Activated CD4-positive, alpha-beta memory T cell treated with anti-CD3 and anti-CD28 coated beads, Interleukin-2, amount 10 ng/mL, durations not matched to agents 7 days and 5 days (primary cell): ENCODE measurements around the gene MRGPRG. TPM values are rescaled to one million over a fixed set of nuclear protein-coding genes. Genes with fewer than 3 reads are reported as not detected.
"Not testable (repeated sequence)": the region's sequence is repeated elsewhere in the genome, so short reads cannot be mapped to it uniquely, and the experiment has no call there.

Source experiments
- CTCF ChIA-PET: fragments of 350-600 bp; sonication (Branson Sonifier 250); formaldehyde crosslinking; loops from one replicate; lab custom pipeline; 2021; ENCODE audit warnings: antibody characterized with exemption, inconsistent platforms; lab: Charles Lee
- POLR2A ChIA-PET: fragments of 350-600 bp; sonication (Branson Sonifier 250); formaldehyde crosslinking; loops from one replicate; lab custom pipeline; 2021; ENCODE audit warnings: antibody characterized with exemption; lab: Charles Lee
- DNase-seq: peaks from one replicate; pipeline ENCODE4 v3.0.0-alpha.2; 2020
- H3K27ac Mint-ChIP-seq: one replicate; pipeline ENCODE4 v1.8.0; 2021; ENCODE audit warnings: mild to moderate bottlenecking, mixed read lengths
- H3K27me3 Mint-ChIP-seq: one replicate; pipeline ENCODE4 v1.8.0; 2021; ENCODE audit warnings: mixed read lengths
- H3K36me3 Mint-ChIP-seq: one replicate; pipeline ENCODE4 v1.8.0; 2021; ENCODE audit warnings: low read depth, mixed read lengths
- H3K4me1 Mint-ChIP-seq: one replicate; pipeline ENCODE4 v1.8.0; 2021; ENCODE audit warnings: mixed read lengths
- H3K4me3 Mint-ChIP-seq: one replicate; pipeline ENCODE4 v1.8.0; 2021; ENCODE audit warnings: mild to moderate bottlenecking, mixed read lengths
- H3K9me3 Mint-ChIP-seq: one replicate; pipeline ENCODE4 v1.8.0; 2021; ENCODE audit warnings: mixed read lengths
- total RNA-seq, 2 experiments: library from RNA; stranded (reverse); gene quantifications; one replicate each; pipeline ENCODE4 v1.2.3, GENCODE V29; 2021

Gene MRGPRG, protein sequence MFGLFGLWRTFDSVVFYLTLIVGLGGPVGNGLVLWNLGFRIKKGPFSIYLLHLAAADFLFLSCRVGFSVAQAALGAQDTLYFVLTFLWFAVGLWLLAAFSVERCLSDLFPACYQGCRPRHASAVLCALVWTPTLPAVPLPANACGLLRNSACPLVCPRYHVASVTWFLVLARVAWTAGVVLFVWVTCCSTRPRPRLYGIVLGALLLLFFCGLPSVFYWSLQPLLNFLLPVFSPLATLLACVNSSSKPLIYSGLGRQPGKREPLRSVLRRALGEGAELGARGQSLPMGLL
- not detected for total RNA-seq

DNA sequence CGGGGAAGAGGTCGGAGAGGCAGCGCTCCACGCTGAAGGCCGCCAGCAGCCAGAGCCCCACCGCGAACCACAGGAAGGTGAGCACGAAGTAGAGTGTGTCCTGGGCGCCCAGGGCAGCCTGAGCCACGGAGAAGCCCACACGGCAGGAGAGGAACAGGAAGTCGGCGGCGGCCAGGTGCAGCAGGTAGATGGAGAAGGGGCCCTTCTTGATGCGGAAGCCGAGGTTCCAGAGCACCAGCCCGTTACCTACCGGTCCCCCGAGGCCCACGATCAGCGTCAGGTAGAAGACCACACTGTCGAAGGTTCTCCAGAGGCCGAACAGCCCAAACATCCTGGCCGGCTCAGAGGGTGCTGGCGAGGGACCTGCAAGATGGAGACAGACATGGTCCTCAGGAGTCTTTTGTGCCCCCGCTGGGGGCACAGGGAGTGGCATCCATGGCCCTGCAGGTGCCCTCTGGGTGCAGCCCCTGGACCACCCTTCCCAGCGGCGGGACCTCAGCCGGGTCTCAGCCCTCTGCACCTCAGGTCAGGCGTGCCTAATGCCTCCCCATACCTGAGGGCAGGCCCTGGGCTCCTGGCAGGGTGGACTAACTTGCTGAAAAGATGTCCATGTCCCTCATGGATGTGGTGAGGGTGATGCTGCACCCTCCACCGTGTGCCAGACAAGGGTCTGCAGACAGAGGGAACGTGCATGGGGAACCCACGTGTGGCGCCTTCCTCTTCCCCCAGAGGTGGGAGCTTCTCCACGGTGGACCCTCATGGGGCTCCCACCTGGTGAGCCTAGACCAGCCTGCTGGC, at the start of gene MRGPRG:
TSS of gene MRGPRG (minus strand) at position 331 of the 798 bp plus-strand sequence. CDS start at position 331, 0 bp downstream.
- Mint-ChIP-seq H3K4me3 (no peak within 1 kb of the TSS), H3K4me1 (peaks cover 7% of the 10 kb centered on the region), H3K27me3 (peaks cover 4% of the 10 kb centered on the region), H3K27ac (no peak within 1 kb of the TSS), H3K36me3 (no peaks in the 10 kb centered on the region), H3K9me3 (no peaks in the 10 kb centered on the region)
- ChIA-PET POLR2A (no interaction called here), CTCF (no interaction called here)
- no peak for DNase-seq

DNA sequence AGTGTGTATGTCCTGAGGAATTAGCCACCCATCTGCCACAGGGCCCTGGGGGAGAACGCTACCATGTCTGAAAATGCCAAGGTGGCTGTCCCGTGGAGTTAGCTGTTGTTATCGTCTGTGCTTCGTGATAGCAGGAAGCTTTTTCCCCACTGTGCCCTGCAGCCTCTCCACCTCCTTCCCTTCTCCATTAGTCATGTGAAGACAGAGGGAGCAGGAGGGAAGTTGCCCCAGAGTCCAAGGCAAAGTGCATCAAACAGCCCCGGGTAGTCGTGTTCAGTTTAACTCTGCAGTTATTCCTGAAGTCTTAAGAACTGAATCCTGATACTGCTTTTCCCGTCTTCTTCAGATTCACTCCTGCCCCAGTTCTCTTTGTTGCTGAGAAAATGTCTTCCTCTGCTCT, 43.9 kb upstream of the MRGPRG start:
- H3K27me3 Mint-ChIP-seq, H3K4me1 Mint-ChIP-seq, H3K9me3 Mint-ChIP-seq, H3K36me3 Mint-ChIP-seq, H3K4me3 Mint-ChIP-seq, DNase-seq, H3K27ac Mint-ChIP-seq, CTCF ChIA-PET, POLR2A ChIA-PET: not testable (repeated sequence)

DNA sequence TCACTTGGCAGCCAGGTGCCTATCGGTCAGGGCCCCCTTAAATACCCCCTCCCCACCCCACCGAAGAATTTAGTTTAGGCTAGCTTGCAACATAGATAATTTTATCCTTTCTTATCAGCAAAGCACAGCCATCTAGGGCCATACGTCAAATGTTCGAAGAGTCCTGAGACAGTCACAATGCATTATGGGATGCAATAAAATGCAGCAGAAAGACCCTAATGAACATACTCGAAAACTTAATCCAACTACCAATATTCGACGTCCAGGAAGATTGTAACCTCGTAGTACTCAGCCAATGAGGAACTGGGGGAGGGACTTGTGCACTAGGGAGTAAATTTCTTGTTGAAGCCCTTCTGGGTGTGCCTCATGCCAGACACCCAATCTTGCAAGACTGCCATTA, 43.2 kb upstream of the MRGPRG start:
- H3K36me3 Mint-ChIP-seq, H3K9me3 Mint-ChIP-seq, DNase-seq, H3K27ac Mint-ChIP-seq, CTCF ChIA-PET, H3K27me3 Mint-ChIP-seq, POLR2A ChIA-PET, H3K4me1 Mint-ChIP-seq, H3K4me3 Mint-ChIP-seq: not testable (repeated sequence)

DNA sequence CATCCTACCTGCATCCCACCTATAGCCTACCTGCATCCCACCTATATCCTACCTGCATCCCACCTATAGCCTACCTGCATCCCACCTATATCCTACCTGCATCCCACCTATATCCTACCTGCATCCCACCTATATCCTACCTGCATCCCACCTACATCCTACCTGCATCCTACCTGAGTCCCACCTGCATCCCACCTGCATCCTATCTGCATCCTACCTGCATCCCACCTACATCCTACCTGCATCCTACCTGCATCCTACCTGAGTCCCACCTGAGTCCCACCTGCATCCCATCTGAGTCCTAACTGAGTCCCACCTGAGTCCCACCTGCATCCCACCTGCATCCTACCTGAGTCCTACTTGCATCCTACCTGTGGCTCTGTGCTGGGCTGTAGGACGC, 38.9 kb upstream of the MRGPRG start:
- POLR2A ChIA-PET, DNase-seq, H3K27ac Mint-ChIP-seq, H3K27me3 Mint-ChIP-seq, H3K36me3 Mint-ChIP-seq, H3K9me3 Mint-ChIP-seq, CTCF ChIA-PET, H3K4me1 Mint-ChIP-seq, H3K4me3 Mint-ChIP-seq: not testable (repeated sequence)

DNA sequence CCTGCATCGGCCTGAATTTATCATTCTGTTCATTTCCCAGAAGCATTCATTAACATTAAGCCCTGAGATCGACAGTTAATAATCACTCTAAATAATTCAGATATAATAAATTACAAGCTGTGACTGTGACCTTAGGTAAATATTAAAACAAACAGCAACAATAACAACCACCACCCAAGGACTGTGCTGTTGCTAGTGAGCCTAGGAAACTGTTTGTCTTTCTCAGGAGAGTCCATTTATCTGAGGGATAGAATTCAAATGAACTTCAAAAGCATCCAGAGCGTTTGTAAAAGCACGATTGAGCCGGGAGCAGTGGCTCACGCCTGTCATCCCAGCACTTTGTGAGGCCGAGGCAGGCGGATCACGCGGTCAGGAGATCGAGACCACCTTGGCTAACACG, 36.6 kb upstream of the MRGPRG start:
- H3K27me3 Mint-ChIP-seq, H3K27ac Mint-ChIP-seq, H3K36me3 Mint-ChIP-seq, CTCF ChIA-PET, H3K4me3 Mint-ChIP-seq, H3K4me1 Mint-ChIP-seq, H3K9me3 Mint-ChIP-seq, DNase-seq, POLR2A ChIA-PET: not testable (repeated sequence)

DNA sequence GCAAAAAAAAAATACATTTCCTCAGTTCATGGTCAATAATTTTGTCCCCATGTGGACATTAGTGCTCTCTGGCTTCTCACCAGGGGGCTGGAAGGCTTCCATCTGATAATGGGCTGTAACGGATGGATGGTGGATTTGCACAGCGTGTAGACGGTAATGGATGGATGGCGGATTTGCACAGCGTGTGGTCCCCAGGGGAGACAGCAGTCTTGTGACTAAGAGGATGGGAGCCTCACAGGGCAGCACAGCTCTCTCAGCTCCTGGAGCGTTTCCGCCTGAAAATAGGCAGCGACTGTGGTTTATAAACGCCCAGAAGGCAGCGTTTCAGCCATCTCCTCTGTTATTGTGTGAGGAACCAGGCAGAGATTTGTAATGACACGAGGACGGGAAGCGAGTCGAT, 36.2 kb upstream of the MRGPRG start:
- CTCF ChIA-PET, H3K36me3 Mint-ChIP-seq, DNase-seq, H3K4me1 Mint-ChIP-seq, POLR2A ChIA-PET, H3K27me3 Mint-ChIP-seq, H3K4me3 Mint-ChIP-seq, H3K27ac Mint-ChIP-seq, H3K9me3 Mint-ChIP-seq: not testable (repeated sequence)

DNA sequence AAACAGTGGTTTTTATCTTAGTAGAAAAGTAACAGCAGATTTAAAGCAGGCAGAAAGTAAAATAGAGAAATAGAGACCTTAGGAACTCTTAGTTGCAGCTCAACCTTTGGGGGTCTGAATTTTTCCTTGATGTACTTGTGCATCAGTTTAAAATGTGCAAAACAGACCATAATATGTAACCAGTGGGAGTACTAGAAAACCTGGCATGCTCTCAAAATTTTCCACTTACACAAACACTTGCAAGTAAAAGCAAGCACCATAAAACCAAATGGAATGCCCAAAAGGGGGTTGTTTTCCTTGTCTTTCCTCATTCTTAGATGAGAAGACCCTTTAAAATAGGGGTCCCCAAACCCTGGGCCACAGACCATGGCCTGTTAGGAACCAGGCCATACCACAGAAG, 26.5 kb upstream of the MRGPRG start:
- Mint-ChIP-seq H3K27ac (no peak overlapping the region), H3K36me3 (no peaks in the 10 kb centered on the region), H3K9me3 (no peaks in the 10 kb centered on the region), H3K4me1 (no peaks in the 10 kb centered on the region), H3K27me3 (peaks cover 18% of the 10 kb centered on the region), H3K4me3 (no peak overlapping the region)
- no peak for DNase-seq
- ChIA-PET POLR2A (no interaction called here), CTCF (interaction anchor here (1.3 kb wide), 1 partner anchor 153 kb away, joined by 3 read pairs; no protein-coding TSS in a partner anchor)

DNA sequence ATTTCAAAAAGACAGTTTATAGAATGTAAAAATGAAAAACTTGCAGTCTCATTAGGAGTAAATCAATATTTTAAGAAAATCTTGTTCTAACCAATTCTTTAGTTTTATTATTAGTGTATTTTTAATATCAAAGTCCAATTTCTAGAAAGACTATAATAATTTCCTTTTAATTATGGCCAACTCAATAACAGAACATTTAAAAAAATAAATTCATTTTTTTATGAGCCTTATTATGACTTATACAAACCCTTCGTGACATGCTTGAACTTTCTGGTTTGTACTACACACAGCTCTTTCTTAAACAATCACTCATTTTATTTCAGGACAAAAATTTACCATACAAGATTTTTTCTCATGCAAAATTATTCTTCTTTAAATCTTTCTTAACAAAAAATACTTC, 25.3 kb upstream of the MRGPRG start:
- POLR2A ChIA-PET, result no interaction called here
- CTCF ChIA-PET, result no interaction called here
- Mint-ChIP-seq H3K9me3 (no peaks in the 10 kb centered on the region), H3K27ac (no peak overlapping the region), H3K4me1 (no peaks in the 10 kb centered on the region), H3K27me3 (peaks cover 23% of the 10 kb centered on the region), H3K4me3 (no peak overlapping the region), H3K36me3 (no peaks in the 10 kb centered on the region)
- no peak for DNase-seq

DNA sequence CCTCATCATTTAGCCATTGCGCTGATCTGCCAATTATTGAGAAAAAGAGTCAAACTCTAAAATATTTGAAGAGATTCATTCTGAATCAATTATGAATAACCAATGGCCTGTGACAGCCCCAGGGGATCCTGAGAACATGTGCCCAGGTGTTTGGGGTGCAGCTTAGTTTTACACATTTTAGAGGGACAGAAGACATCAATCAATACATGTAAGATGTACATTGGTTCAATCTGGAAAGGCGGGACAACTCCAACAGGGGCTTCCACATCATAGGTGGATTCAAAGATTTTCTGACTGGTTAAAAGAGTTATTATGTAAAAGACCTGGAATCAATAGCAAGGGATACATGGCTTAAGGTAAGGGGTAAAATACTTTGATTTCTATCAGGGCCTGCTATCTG, 18.5 kb upstream of the MRGPRG start:
- H3K27me3 Mint-ChIP-seq, result peaks cover 9% of the 10 kb centered on the region
- no peak overlapping the region for H3K4me3 Mint-ChIP-seq
- H3K4me1 Mint-ChIP-seq, result no peaks in the 10 kb centered on the region
- no peak overlapping the region for H3K27ac Mint-ChIP-seq
- POLR2A ChIA-PET, result no interaction called here
- H3K36me3 Mint-ChIP-seq, result no peaks in the 10 kb centered on the region
- H3K9me3 Mint-ChIP-seq, result no peaks in the 10 kb centered on the region
- CTCF ChIA-PET, result no interaction called here
- no peak for DNase-seq

DNA sequence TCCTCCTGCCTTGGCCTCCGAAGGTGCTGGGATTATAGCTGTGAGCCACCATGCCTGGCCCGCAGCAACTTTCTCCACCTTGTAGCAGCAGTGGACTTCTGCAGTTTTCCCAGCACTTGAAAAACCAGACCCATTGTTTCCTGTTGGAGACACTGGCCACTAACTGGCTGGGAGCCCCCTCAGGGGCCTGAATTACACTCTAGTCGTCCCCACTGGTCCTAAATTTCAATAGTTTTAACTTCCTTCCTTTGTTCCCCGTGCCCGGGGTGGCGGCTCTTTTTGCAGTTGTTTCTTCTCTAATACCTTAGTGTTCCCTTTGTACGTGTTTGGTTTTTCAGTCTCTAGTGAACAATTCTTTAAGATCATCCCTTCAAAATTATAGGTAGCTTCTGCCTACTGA, 16.2 kb upstream of the MRGPRG start:
- Mint-ChIP-seq H3K4me1 (no peaks in the 10 kb centered on the region), H3K36me3 (no peaks in the 10 kb centered on the region), H3K9me3 (no peaks in the 10 kb centered on the region), H3K4me3 (no peak overlapping the region), H3K27ac (no peak overlapping the region), H3K27me3 (peaks cover 5% of the 10 kb centered on the region)
- ChIA-PET POLR2A (no interaction called here), CTCF (no interaction called here)
- no peak for DNase-seq

DNA sequence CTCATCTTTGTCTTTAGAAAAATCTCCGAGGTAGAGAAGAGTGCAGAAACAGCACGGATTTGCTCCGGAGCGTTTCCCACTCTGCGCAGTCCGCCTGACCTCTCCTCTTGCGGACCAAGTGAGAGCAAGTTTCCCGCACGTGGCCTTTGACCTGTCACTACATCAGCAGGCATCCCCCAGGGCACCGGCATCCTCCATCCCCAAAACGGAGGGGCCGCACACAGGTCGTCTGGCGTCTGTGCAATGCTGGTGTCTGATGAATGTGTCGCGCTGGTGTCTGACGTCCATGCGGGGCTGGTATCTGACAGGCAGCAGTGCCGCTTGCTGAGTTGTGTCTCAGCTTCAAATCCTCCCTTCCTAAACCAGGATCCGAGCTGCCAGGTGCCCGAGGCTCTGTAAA, 14.3 kb upstream of the MRGPRG start:
- Mint-ChIP-seq H3K4me1 (no peaks in the 10 kb centered on the region), H3K27me3 (peaks cover 3% of the 10 kb centered on the region), H3K27ac (no peak overlapping the region), H3K36me3 (no peaks in the 10 kb centered on the region), H3K4me3 (no peak overlapping the region), H3K9me3 (no peaks in the 10 kb centered on the region)
- ChIA-PET CTCF (no interaction called here), POLR2A (no interaction called here)
- no peak for DNase-seq

DNA sequence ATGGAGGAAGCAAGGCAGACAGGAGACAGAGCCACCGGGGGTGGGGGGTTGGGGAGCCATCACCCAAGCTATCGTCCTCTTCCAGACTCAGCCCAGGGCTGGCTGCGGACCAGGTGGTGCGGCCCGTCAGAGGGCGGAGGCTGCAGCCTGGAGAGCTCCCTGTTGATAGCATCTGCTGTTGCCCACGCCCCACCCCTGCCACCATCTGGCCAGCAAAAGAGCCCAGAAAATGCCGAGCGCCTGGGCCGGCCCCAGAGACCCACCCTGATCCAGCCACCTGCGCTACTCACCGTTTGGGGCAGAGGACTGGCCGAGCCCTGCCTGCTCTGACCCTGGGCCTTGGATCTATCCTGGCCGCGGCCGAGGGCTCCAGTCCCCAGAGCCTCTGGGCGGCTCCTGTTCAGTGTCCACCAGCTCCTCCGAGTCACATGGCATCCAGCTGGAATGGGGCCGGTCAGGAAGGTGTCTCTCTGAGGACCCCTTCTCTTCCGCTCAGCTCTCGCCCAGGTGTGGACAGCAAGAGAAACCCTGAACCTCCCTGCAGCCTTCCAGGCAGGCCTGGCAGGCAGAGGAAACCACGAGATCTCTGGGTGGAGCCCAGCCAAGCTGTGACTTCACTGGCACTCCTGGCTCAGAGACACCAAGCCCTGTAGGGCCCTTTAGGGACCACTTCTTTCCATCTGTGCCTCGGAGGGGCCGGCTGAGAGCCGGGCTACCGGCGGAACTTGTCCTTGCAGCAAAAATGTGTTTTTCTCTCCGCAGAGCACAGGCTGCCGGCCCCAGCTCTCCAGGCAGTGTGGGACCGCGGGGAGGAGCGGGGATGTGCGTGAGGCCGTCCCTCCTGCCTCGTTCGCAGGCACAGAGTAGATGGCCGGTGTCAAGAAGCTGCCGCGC, 13.5 kb upstream of the MRGPRG start, which contains the start of gene MRGPRE:
TSS of gene MRGPRE (minus strand) at position 567 of the 894 bp plus-strand sequence. CDS start 3,618 bp downstream, outside the sequence.
- POLR2A ChIA-PET, result no interaction called here
- H3K9me3 Mint-ChIP-seq, result no peaks in the 10 kb centered on the region
- CTCF ChIA-PET, result no interaction called here

DNA sequence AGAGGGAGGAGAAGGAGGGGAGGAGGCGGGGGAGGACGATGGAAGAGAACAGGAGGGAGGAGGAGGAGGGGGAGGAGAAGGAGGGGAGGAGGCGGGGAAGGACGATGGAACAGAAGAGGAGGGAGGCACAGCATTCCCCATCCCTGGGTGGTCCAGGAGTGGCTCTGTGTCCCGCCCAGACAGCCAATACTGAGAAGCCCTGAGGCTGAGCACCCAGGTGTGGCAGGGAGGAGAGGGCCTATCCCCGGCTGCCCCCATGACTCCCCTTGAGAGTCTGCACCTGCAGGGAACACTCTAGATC, 12.9 kb upstream of the MRGPRG start:
- ChIA-PET POLR2A (no interaction called here), CTCF (no interaction called here)
- no peak overlapping the region for H3K27ac Mint-ChIP-seq
- H3K9me3 Mint-ChIP-seq, result no peaks in the 10 kb centered on the region
- H3K36me3 Mint-ChIP-seq, result no peaks in the 10 kb centered on the region
- no peaks in the 10 kb centered on the region for H3K4me1 Mint-ChIP-seq
- DNase-seq, result no peak
- H3K27me3 Mint-ChIP-seq, result no peaks in the 10 kb centered on the region
- H3K4me3 Mint-ChIP-seq, result no peak overlapping the region

More for the DNA sequence above, 13.5 kb upstream of the MRGPRG start, which contains the start of gene MRGPRE:
- Mint-ChIP-seq H3K4me3 (no peak within 1 kb of the TSS), H3K4me1 (no peaks in the 10 kb centered on the region), H3K36me3 (no peaks in the 10 kb centered on the region), H3K27me3 (peaks cover 2% of the 10 kb centered on the region), H3K27ac (no peak within 1 kb of the TSS)
- no peak for DNase-seq
